HCT116 (cell line): ENCODE results near the gene PUM1.

Experiments
- ATF3 ChIP-seq: IDR thresholded peaks from 2 replicates; pipeline ENCODE4 v1.6.1; 2012
- CTCF ChIP-seq, 3 experiments: fragments of 200-600 bp in 1 of 3; sonication (generic) in 1 of 3; IDR thresholded peaks in 2 of 3; conservative IDR thresholded peaks in 1 of 3; 2 replicates each; pipeline ENCODE4 v1.5.1; 2012 to 2017; ENCODE audit warnings: low read depth in 2 of 3, low read length in 2 of 3, antibody characterized with exemption in 1 of 3, borderline replicate concordance in 1 of 3, control low read depth in 1 of 3, mild to moderate bottlenecking in 1 of 3, mixed read lengths in 1 of 3, mixed run types in 1 of 3, moderate library complexity in 1 of 3; ENCODE audit not compliant: insufficient read depth in 1 of 3
- EGR1 ChIP-seq: IDR thresholded peaks from 2 replicates; pipeline ENCODE4 v1.6.1; 2012; ENCODE audit warnings: low read depth
- EZH2phosphoT487 ChIP-seq: fragments of 200-600 bp; IDR thresholded peaks from 2 replicates; pipeline ENCODE4 v1.6.1; 2018; ENCODE audit warnings: antibody characterized with exemption, borderline replicate concordance
- POLR2AphosphoS5 ChIP-seq: IDR thresholded peaks from 2 replicates; pipeline ENCODE4 v1.6.1; 2011; ENCODE audit warnings: mild to moderate bottlenecking, low read depth, low read length, moderate library complexity
- RAD21 ChIP-seq: IDR thresholded peaks from 2 replicates; pipeline ENCODE4 v1.6.1; 2012; ENCODE audit warnings: low read depth, mild to moderate bottlenecking

- TF ChIP-seq EZH2phosphoT487 (no peak), RAD21 (no peak), POLR2AphosphoS5 (no peak), CTCF (IDR thresholded peaks at IDR 0.05 in 2 of 3, conservative IDR thresholded peaks at IDR 0.05 in 1 of 3; ENCODE audit: borderline replicate concordance in 1 of 3, insufficient read depth in 1 of 3, low read depth in 2 of 3, low read length in 2 of 3) (no peak), EGR1 (no peak), ATF3 (no peak)
Measured at GRCh38 chr1:30912224-30912623, 153.3 kb downstream of the PUM1 start.
